Lung (tissue), 16 donors: Measurements from ENCODE around the gene SASH1. TPM values are rescaled to one million over a fixed set of nuclear protein-coding genes. Genes with fewer than 3 reads are reported as not detected.

ENCODE experiments used
- ATAC-seq: fragments of 200-7000 bp; cut with Tn5 transposase; one replicate; pipeline ENCODE4 v1.9.1; 2020; ENCODE audit warnings: moderate number of reproducible peaks; ENCODE audit not compliant: insufficient read depth, low FRiP score
- DNase-seq, 3 donors: peaks; one replicate each; pipeline ENCODE4 v3.0.0-alpha.2; 2013 to 2017
- H3K27ac ChIP-seq, 2 donors: one replicate each; pipeline ENCODE4 v1.5.1; 2013; ENCODE audit warnings: mild to moderate bottlenecking in 2 of 2, moderate library complexity in 2 of 2, control low read depth in 1 of 2, inconsistent platforms in 1 of 2, low read depth in 1 of 2, low read length in 1 of 2
- H3K27me3 ChIP-seq, 3 donors: one replicate each; pipeline ENCODE4 v1.5.1; 2013; ENCODE audit warnings: low read length in 2 of 3; ENCODE audit not compliant: control insufficient read depth in 3 of 3, insufficient read depth in 3 of 3
- H3K36me3 ChIP-seq, 4 donors: one replicate each; pipeline ENCODE4 v1.5.1; 2013; ENCODE audit warnings: low read length in 4 of 4, mild to moderate bottlenecking in 1 of 4, moderate library complexity in 1 of 4; ENCODE audit not compliant: control insufficient read depth in 4 of 4, insufficient read depth in 4 of 4
- H3K4me1 ChIP-seq, 5 donors: one replicate each; pipeline ENCODE4 v1.5.1; 2013; ENCODE audit warnings: low read length in 5 of 5, mild to moderate bottlenecking in 2 of 5, moderate library complexity in 1 of 5; ENCODE audit not compliant: control insufficient read depth in 5 of 5, insufficient read depth in 5 of 5
- H3K4me3 ChIP-seq: one replicate; pipeline ENCODE4 v1.5.1; 2013; ENCODE audit warnings: mild to moderate bottlenecking, control low read depth, moderate library complexity
- H3K9ac ChIP-seq, 2 donors: one replicate each; pipeline ENCODE4 v1.5.1; 2013; ENCODE audit warnings: low read length in 2 of 2, control low read depth in 1 of 2; ENCODE audit not compliant: insufficient read depth in 1 of 2
- H3K9me3 ChIP-seq, 4 donors: one replicate each; pipeline ENCODE4 v1.5.1; 2013; ENCODE audit warnings: low read length in 3 of 4, mild to moderate bottlenecking in 1 of 4, moderate library complexity in 1 of 4; ENCODE audit not compliant: control insufficient read depth in 4 of 4, insufficient read depth in 3 of 4
- WGBS, 2 donors: extraction: QIAGEN DNeasy Blood & Tissue Kit; methylation state at CpG; one replicate each; pipeline ENCODE4 v1.1.7; 2013; 5-methylcytosine and 5-hydroxymethylcytosine counted together
- long read RNA-seq, 5 donors: transcript quantifications; one replicate each; lab custom pipeline, GENCODE V29; 2026
- polyA plus RNA-seq, 2 donors: library from polyadenylated mRNA; stranded (reverse); fragments of 200-250 nt; gene quantifications; one replicate each; pipeline ENCODE4 v1.2.1, GENCODE V29; 2013
- total RNA-seq, 2 donors: library from RNA; depleted of rRNA in 1 of 2; stranded (reverse); fragments of >200 nt in 1 of 2; gene quantifications; one replicate each; pipeline ENCODE4 v1.2.1, GENCODE V29; 2014 to 2021
- TF ChIP-seq, protein P1 (sequence below): IDR thresholded peaks from 2 replicates; pipeline ENCODE4 v1.5.1; 2012; ENCODE audit warnings: mild to moderate bottlenecking; ENCODE audit errors: control extremely low read depth, extremely low read depth
- donor health status: control.
- donor health status: control.
- donor health status: Bipolar disorder and iron deficiency.
- donor health status: healthy.
- donor health status: DM: yes; HTN: yes; CAD: no.

Gene SASH1
- 100 to 1,000 TPM in 1 of 2 donors, 10 to 100 TPM in 1; 64.5 to 114 TPM for total RNA-seq
- 10 to 100 TPM; 18.8 to 19.9 TPM for polyA plus RNA-seq
- long read RNA-seq, donor 1, partial matches to known transcripts = 7 of 7 reads
- long read RNA-seq, donor 1, other reads (novel, unspliced or antisense) = 0 of 7 reads
- long read RNA-seq, donor 2 = 0 reads
- long read RNA-seq, donor 3 = 0 reads
- long read RNA-seq, donor 4 = 0 reads
- long read RNA-seq, donor 5, partial matches to known transcripts = 8 of 9 reads
- long read RNA-seq, donor 5, other reads (novel, unspliced or antisense) = 0 of 9 reads

DNA sequence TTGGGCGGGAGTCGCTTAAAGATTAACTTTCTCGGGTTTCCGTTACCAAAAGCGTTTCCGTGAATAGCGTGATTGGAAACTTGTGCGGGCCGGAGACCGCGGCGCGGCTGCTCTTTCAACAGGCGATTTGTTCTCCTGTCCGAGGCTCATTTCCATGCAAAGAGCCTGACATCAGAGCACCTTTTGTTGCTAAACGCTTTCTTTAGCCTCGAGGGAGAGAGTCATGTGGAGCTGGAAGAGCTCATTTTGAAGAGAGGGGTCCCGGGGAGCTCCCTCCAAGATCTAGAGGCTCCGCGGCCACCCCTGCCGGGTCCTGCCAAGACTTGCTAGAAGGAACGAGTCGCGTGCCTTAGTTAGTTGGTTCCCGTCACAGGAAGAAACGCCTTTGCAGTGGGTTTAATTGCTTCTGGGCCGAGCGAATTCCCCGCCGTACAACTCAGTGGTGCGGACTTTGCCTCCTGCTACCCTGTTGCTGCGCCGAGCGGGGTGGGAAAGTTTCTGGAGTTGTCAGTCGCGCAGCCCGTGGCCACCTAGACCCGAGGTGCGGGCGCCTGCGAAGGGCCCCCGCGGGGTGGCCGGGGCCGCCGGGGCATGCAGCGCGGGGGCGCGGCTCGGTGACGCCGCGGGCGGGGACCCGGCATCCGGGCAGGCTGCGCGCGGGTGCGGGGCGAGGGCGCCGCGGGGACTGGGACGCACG lies at the start of gene SASH1:
TSS of gene SASH1 (plus strand) at position 489 of the 697 bp plus-strand sequence. CDS start 230 bp downstream, outside the sequence.
- peak within 1 kb of the TSS; percentile 83 for H3K4me3 ChIP-seq
- no peaks in the 10 kb centered on the region for H3K9me3 ChIP-seq
- ATAC-seq = peak; percentile 71
- no peaks in the 10 kb centered on the region for H3K27me3 ChIP-seq
- no peaks in the 10 kb centered on the region for H3K36me3 ChIP-seq
- peaks cover 3 to 26% (median 7%) of the 10 kb centered on the region in 5 donors for H3K4me1 ChIP-seq
- H3K9ac ChIP-seq = peak within 1 kb of the TSS; percentile 81 to 88
- TF ChIP-seq, protein P1, sequence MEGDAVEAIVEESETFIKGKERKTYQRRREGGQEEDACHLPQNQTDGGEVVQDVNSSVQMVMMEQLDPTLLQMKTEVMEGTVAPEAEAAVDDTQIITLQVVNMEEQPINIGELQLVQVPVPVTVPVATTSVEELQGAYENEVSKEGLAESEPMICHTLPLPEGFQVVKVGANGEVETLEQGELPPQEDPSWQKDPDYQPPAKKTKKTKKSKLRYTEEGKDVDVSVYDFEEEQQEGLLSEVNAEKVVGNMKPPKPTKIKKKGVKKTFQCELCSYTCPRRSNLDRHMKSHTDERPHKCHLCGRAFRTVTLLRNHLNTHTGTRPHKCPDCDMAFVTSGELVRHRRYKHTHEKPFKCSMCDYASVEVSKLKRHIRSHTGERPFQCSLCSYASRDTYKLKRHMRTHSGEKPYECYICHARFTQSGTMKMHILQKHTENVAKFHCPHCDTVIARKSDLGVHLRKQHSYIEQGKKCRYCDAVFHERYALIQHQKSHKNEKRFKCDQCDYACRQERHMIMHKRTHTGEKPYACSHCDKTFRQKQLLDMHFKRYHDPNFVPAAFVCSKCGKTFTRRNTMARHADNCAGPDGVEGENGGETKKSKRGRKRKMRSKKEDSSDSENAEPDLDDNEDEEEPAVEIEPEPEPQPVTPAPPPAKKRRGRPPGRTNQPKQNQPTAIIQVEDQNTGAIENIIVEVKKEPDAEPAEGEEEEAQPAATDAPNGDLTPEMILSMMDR = no peak
- peak within 1 kb of the TSS; percentile 85 to 97 for H3K27ac ChIP-seq
- 1% methylated on average over 67 of the region's 67 CpGs for WGBS, 2 donors
- DNase-seq = peak; percentile 81 to 87 (median 86)

DNA sequence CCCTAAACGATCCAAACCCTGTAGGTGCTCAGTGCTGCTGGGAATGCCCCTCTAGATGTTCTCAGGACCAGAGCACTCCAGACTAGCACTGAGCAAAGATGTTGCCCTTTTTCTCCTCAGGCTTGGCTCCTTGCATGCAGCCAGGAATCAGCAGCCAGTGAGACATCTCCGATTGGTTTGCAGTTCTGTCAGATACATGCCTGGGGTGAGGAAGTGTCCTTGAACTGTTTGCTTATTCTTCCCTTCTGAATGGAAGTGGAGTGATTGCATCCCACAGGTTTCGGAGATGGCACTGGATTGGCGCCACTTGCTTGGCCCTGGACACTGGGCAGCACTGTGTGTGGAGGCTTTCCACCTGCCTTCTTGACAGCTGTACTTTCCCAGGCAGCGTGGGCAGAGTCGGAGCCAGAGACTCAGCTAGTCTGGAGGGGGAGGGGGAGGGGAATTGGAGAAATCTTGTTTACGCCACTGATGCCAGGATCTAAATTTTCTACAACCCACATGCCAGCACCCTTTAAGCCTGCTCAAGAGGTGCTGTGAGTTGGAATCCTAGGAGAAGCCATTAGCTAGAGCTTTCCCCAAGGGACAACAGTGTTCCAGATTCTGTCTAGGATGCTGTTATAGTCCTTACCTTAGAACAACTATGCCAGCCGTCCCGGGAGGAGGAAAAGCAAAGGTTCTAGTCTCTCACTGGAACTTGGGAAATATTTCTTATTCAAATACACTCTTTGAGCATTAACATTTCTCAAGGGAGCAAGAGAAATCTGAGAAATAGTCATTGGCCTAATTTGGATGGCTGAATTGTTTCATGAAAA lies 49.2 kb upstream of the SASH1 start:
- Histone ChIP-seq H3K27me3 (no peaks in the 10 kb centered on the region), H3K4me3 (no peak overlapping the region), H3K36me3 (no peaks in the 10 kb centered on the region), H3K4me1 (peaks cover 0 to 31% (median 6%) of the 10 kb centered on the region in 5 donors), H3K27ac (no peak overlapping the region), H3K9me3 (no peaks in the 10 kb centered on the region), H3K9ac (no peak overlapping the region)
- ATAC-seq = no peak
- WGBS, 2 donors = 70 to 83% methylated on average over 9 of the region's 9 CpGs
- TF ChIP-seq, protein P1 = no peak
- DNase-seq = peak in 2 of 3 donors; percentile 43 to 46

DNA sequence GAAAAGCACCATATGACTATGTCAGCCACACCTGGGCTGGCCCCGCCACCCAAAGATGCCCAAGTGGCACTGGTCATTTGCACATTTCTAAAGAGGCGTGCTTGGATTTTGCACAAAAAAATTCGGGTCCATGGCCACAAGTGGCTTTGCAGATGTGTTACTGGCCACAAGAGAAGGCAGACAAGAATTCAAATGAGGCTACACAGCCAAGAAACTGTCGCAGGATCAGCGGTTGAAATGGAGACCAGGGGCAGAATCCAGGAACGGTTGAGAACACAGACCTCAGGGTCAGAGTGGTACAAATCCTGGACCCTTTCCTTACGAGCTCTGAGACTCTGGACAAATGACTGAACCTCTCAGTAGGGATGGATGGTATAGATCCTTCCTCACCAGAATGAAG lies 48.6 kb upstream of the SASH1 start:
- no peak overlapping the region for H3K27ac ChIP-seq
- no peak overlapping the region for H3K4me3 ChIP-seq
- H3K9ac ChIP-seq = no peak overlapping the region
- H3K4me1 ChIP-seq = peaks cover 0 to 31% (median 6%) of the 10 kb centered on the region in 5 donors
- TF ChIP-seq, protein P1 = no peak
- DNase-seq (no peak), ATAC-seq (no peak)
- no peaks in the 10 kb centered on the region for H3K27me3 ChIP-seq
- no peaks in the 10 kb centered on the region for H3K9me3 ChIP-seq
- H3K36me3 ChIP-seq = no peaks in the 10 kb centered on the region
- 89 to 95% methylated on average over 7 of the region's 7 CpGs for WGBS, 2 donors
